Nephron (organoid): ENCODE results near the gene PNLDC1.

ENCODE experiments used
- H3K27ac Mint-ChIP-seq, 3 experiments: 2 replicates each; pipeline ENCODE4 v1.8.0; 2020; ENCODE audit warnings: mixed read lengths in 3 of 3, mild to moderate bottlenecking in 2 of 3, moderate library complexity in 1 of 3
- H3K27me3 Mint-ChIP-seq: 2 replicates; pipeline ENCODE4 v1.8.0; 2021; ENCODE audit warnings: low read depth, mild to moderate bottlenecking, moderate library complexity, mixed read lengths
- H3K36me3 Mint-ChIP-seq: 2 replicates; pipeline ENCODE4 v1.8.0; 2020; ENCODE audit warnings: low read depth, mixed read lengths
- H3K4me1 Mint-ChIP-seq: 2 replicates; pipeline ENCODE4 v1.8.0; 2020; ENCODE audit warnings: mixed read lengths
- H3K4me3 Mint-ChIP-seq, 3 experiments: 2 replicates each; pipeline ENCODE4 v1.8.0; 2020; ENCODE audit warnings: mild to moderate bottlenecking in 3 of 3, mixed read lengths in 3 of 3, moderate library complexity in 2 of 3
- H3K9me3 Mint-ChIP-seq: 2 replicates; pipeline ENCODE4 v1.8.0; 2020; ENCODE audit warnings: mixed read lengths
- CTCF ChIP-seq, 3 experiments: fragments of 200-600 bp; sonication (generic); IDR thresholded peaks; one replicate each; pipeline ENCODE4 v1.5.0; 2021; ENCODE audit warnings: antibody characterized with exemption in 3 of 3; ENCODE audit not compliant: unreplicated experiment in 3 of 3

PNLDC1 gene

GRCh38 chr6:159777240-159777904 is 22.7 kb upstream of the PNLDC1 start:
- no peaks in the 10 kb centered on the region for H3K9me3 Mint-ChIP-seq
- no peak overlapping the region for H3K27ac Mint-ChIP-seq
- no peak for TF ChIP-seq CTCF (IDR thresholded peaks at IDR 0.05; ENCODE audit: unreplicated experiment in 3 of 3)
- H3K36me3 Mint-ChIP-seq, result peaks cover 76% of the 10 kb centered on the region
- H3K27me3 Mint-ChIP-seq, result no peaks in the 10 kb centered on the region
- no peaks in the 10 kb centered on the region for H3K4me1 Mint-ChIP-seq
- H3K4me3 Mint-ChIP-seq, result no peak overlapping the region

- no peak overlapping the region for H3K4me3 Mint-ChIP-seq
- peaks cover 82% of the 10 kb centered on the region for H3K36me3 Mint-ChIP-seq
- no peaks in the 10 kb centered on the region for H3K4me1 Mint-ChIP-seq
- H3K27me3 Mint-ChIP-seq, result no peaks in the 10 kb centered on the region
- TF ChIP-seq CTCF (IDR thresholded peaks at IDR 0.05; ENCODE audit: unreplicated experiment in 3 of 3), result no peak
- no peak overlapping the region for H3K27ac Mint-ChIP-seq
- no peaks in the 10 kb centered on the region for H3K9me3 Mint-ChIP-seq
Observed at GRCh38 chr6:159778131-159778530, 21.9 kb upstream of the PNLDC1 start.

- Mint-ChIP-seq H3K36me3 (peaks cover 83% of the 10 kb centered on the region), H3K27ac (no peak overlapping the region)
- no peak for TF ChIP-seq CTCF (IDR thresholded peaks at IDR 0.05; ENCODE audit: unreplicated experiment in 3 of 3)
Observed at GRCh38 chr6:159778542-159779103, 21.5 kb upstream of the PNLDC1 start.

DNA sequence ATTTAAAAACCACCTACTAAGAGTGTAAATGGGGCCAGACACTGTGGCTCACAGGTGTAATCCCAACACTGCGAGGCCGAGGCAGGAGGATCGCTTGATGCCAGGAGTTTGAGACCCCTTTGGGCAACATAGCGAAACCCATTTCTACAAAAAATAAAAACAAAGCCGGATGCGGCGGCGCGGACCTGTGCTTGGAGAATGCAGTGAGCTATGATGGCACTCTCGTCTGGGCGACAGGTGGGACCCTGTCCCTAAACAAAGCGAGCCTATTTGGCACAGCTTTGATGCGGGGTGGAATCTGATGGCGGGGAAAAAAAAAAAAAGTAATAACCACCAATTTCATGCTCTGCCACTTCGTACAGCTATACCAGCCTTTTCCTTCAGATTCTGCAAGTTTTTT is 11.8 kb upstream of the PNLDC1 start:
- H3K4me1 Mint-ChIP-seq, result peaks cover 46% of the 10 kb centered on the region
- H3K27ac Mint-ChIP-seq, result peak overlapping the region; percentile 60 to 84 (median 79)
- H3K9me3 Mint-ChIP-seq, result no peaks in the 10 kb centered on the region
- H3K4me3 Mint-ChIP-seq, result peak overlapping the region; percentile 96 to 98 (median 97)
- peaks cover 57% of the 10 kb centered on the region for H3K36me3 Mint-ChIP-seq
- no peak for TF ChIP-seq CTCF (IDR thresholded peaks at IDR 0.05; ENCODE audit: unreplicated experiment in 3 of 3)
- no peaks in the 10 kb centered on the region for H3K27me3 Mint-ChIP-seq

More at GRCh38 chr6:159778542-159779103, 21.5 kb upstream of the PNLDC1 start:
- Mint-ChIP-seq H3K9me3 (no peaks in the 10 kb centered on the region), H3K4me1 (no peaks in the 10 kb centered on the region), H3K4me3 (no peak overlapping the region), H3K27me3 (no peaks in the 10 kb centered on the region)

DNA sequence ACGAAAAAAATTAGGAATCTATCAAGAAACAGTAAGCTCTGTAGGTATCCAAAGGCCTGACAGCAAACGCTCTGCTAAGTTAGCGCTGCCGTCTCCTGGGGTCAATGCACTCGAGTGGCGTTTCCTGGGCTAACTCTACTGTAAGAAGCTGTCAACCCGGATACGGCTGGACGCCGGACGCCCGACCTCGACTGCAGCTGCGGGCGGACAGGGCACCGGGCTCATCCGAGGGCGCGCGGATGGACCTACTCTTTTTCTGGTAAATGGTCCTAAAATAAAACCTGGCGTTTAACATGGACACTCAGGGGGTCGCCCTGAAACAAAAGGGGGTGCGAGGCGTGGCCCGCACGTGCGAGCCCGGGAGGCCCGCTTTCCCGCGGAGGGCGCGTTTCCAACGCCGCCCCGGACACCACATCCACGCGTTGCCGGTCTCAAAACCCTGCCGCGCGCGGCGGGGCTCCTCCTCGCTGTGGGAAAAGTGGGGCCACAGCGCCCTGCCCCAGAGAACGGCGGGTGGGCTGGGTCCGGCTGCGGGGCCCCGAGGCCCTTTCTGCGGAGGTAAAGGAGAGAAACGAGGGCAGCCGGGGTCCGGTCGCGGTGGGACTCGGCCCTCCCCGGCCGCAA is 11.2 kb upstream of the PNLDC1 start:
- no peak for TF ChIP-seq CTCF (IDR thresholded peaks at IDR 0.05; ENCODE audit: unreplicated experiment in 3 of 3)
- peak overlapping the region; percentile 84 to 99 (median 97) for H3K27ac Mint-ChIP-seq
- H3K4me3 Mint-ChIP-seq, result peak overlapping the region; percentile 96 to 98 (median 97)
- H3K36me3 Mint-ChIP-seq, result peaks cover 52% of the 10 kb centered on the region
- H3K4me1 Mint-ChIP-seq, result peaks cover 46% of the 10 kb centered on the region
- no peaks in the 10 kb centered on the region for H3K27me3 Mint-ChIP-seq
- no peaks in the 10 kb centered on the region for H3K9me3 Mint-ChIP-seq
